Thyroid gland (tissue), 4 donors: Measurements from ENCODE around the gene LRRC38.

Experiments used
- POLR2A ChIP-seq, 2 donors: fragments of 450-650 bp; IDR thresholded peaks; one replicate each; pipeline ENCODE4 v1.6.1; 2017; ENCODE audit warnings: antibody characterized with exemption in 2 of 2, mild to moderate bottlenecking in 2 of 2, moderate library complexity in 1 of 2
- TF ChIP-seq, protein P1 (sequence below), 6 experiments: fragments of 200-600 bp in 3 of 6; fragments of 450-650 bp in 3 of 6; sonication (generic) in 3 of 6; IDR thresholded peaks; one replicate each; pipeline ENCODE4 v1.5.1; 2016 to 2019; ENCODE audit warnings: antibody characterized with exemption in 6 of 6, mild to moderate bottlenecking in 2 of 6, inconsistent platforms in 1 of 6, moderate library complexity in 1 of 6

DNA sequence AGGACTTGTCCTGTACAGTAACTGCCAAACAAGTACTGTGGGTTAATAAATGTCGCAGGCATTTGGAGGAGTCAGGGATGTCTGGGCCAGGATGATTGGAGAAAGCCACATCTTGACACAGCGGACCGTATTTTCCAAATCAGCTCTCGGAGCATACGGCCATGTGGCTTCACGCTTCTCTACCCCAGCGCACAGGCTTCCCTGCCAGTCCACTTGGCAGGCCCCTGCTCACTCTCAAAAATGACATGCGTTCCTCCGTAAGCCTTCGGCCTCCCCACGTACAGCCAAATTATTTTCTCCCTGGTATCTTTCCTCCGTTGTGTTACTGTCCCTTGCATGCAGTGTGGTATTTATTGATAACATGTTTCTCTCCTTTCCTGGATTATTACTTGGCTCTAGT is 7.2 kb upstream of the LRRC38 start:
- TF ChIP-seq, protein P1, sequence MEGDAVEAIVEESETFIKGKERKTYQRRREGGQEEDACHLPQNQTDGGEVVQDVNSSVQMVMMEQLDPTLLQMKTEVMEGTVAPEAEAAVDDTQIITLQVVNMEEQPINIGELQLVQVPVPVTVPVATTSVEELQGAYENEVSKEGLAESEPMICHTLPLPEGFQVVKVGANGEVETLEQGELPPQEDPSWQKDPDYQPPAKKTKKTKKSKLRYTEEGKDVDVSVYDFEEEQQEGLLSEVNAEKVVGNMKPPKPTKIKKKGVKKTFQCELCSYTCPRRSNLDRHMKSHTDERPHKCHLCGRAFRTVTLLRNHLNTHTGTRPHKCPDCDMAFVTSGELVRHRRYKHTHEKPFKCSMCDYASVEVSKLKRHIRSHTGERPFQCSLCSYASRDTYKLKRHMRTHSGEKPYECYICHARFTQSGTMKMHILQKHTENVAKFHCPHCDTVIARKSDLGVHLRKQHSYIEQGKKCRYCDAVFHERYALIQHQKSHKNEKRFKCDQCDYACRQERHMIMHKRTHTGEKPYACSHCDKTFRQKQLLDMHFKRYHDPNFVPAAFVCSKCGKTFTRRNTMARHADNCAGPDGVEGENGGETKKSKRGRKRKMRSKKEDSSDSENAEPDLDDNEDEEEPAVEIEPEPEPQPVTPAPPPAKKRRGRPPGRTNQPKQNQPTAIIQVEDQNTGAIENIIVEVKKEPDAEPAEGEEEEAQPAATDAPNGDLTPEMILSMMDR (IDR thresholded peaks at IDR 0.05): no peak
- TF ChIP-seq POLR2A (IDR thresholded peaks at IDR 0.05): no peak
